Gastrocnemius medialis (tissue), 4 donors: Measurements from ENCODE around the gene ARHGEF19. TPM values are rescaled to one million over a fixed set of nuclear protein-coding genes. Genes with fewer than 3 reads are reported as not detected.

Experiments
- ATAC-seq, 2 donors: fragments of 150-250 bp; one replicate each; pipeline ENCODE4 v1.9.1; 2016
- DNase-seq, 2 donors: peaks; one replicate each; pipeline ENCODE4 v3.0.0-alpha.2; 2019
- H3K27ac ChIP-seq, 4 donors: fragments of 200-600 bp; sonication (generic); 1 replicate in 1 of 4; 2 replicates in 3 of 4; pipeline ENCODE4 v1.5.1; 2016 to 2018; ENCODE audit warnings: mild to moderate bottlenecking in 2 of 4, moderate library complexity in 1 of 4
- H3K27me3 ChIP-seq, 3 donors: fragments of 200-600 bp; sonication (generic) in 2 of 3; 1 replicate in 1 of 3; 2 replicates in 2 of 3; pipeline versions ENCODE4 v1.5.1 to v1.6.0; 2016 to 2019; ENCODE audit warnings: mild to moderate bottlenecking in 1 of 3, moderate library complexity in 1 of 3
- H3K36me3 ChIP-seq, 2 donors: fragments of 200-600 bp; sonication (generic) in 1 of 2; one replicate each; pipeline ENCODE4 v1.5.1; 2017 to 2018
- H3K4me1 ChIP-seq, 2 donors: fragments of 200-600 bp; sonication (generic) in 1 of 2; one replicate each; pipeline ENCODE4 v1.5.1; 2016 to 2017; ENCODE audit warnings: mild to moderate bottlenecking in 2 of 2
- H3K4me3 ChIP-seq, 4 donors: fragments of 200-600 bp; sonication (generic) in 3 of 4; 1 replicate in 1 of 4; 2 replicates in 3 of 4; pipeline ENCODE4 v1.5.1; 2016 to 2019; ENCODE audit warnings: mild to moderate bottlenecking in 2 of 4
- H3K9me3 ChIP-seq, 3 donors: fragments of 200-600 bp; sonication (generic) in 2 of 3; 1 replicate in 1 of 3; 2 replicates in 2 of 3; pipeline ENCODE4 v1.5.1; 2016 to 2019
- POLR2A ChIP-seq, 2 donors: fragments of 450-650 bp; IDR thresholded peaks; one replicate each; pipeline ENCODE4 v1.6.1; 2017; ENCODE audit warnings: antibody characterized with exemption in 2 of 2, mild to moderate bottlenecking in 2 of 2, moderate library complexity in 2 of 2
- in situ Hi-C, 4 donors: fragments of 200-750 bp; cut with MboI; loops; one replicate each; pipeline versions ENCODE4 v1.15.0 to v1.8.0; 2017; ENCODE audit warnings: low sequenced_read_pairs in 4 of 4
- intact Hi-C: fragments of 100-400 bp; cut with DNase I; formaldehyde crosslinking; loops from one replicate; pipeline ENCODE4 v1.15.1; 2023; ENCODE audit warnings: low total_unique reads
- total RNA-seq, 4 donors: library from RNA; depleted of rRNA; stranded (reverse); fragments of >200 nt; gene quantifications; one replicate each; pipeline versions ENCODE4 v1.1.0 to v1.2.3, GENCODE V29; 2016
- TF ChIP-seq, protein P1 (sequence below), 5 experiments: fragments of 450-650 bp in 3 of 5; fragments of 200-600 bp in 2 of 5; sonication (generic) in 2 of 5; IDR thresholded peaks in 4 of 5; conservative IDR thresholded peaks in 1 of 5; 1 replicate in 4 of 5; 2 replicates in 1 of 5; pipeline ENCODE4 v1.5.1; 2016 to 2019; ENCODE audit warnings: antibody characterized with exemption in 5 of 5, mild to moderate bottlenecking in 3 of 5, moderate library complexity in 3 of 5

The ARHGEF19 gene
- total RNA-seq, 4 donors from 2014 or later: 0.68 to 3.0 (median 2.3) TPM

- H3K4me3 ChIP-seq: peak overlapping the region; percentile 64 to 85 (median 70)
- in situ Hi-C loops (no loop called here), intact Hi-C loops (no loop called here)
- no peak for ATAC-seq
- peak overlapping the region; percentile 74 to 84 (median 80) for H3K27ac ChIP-seq
- H3K36me3 ChIP-seq: peaks cover 0 to 9% of the 10 kb centered on the region in 2 donors
- H3K9me3 ChIP-seq: no peaks in the 10 kb centered on the region
- H3K27me3 ChIP-seq: peaks cover 4 to 8% (median 5%) of the 10 kb centered on the region in 3 donors
- no peak for DNase-seq
- H3K4me1 ChIP-seq: peaks cover 22 to 49% of the 10 kb centered on the region in 2 donors
- TF ChIP-seq, protein P1, sequence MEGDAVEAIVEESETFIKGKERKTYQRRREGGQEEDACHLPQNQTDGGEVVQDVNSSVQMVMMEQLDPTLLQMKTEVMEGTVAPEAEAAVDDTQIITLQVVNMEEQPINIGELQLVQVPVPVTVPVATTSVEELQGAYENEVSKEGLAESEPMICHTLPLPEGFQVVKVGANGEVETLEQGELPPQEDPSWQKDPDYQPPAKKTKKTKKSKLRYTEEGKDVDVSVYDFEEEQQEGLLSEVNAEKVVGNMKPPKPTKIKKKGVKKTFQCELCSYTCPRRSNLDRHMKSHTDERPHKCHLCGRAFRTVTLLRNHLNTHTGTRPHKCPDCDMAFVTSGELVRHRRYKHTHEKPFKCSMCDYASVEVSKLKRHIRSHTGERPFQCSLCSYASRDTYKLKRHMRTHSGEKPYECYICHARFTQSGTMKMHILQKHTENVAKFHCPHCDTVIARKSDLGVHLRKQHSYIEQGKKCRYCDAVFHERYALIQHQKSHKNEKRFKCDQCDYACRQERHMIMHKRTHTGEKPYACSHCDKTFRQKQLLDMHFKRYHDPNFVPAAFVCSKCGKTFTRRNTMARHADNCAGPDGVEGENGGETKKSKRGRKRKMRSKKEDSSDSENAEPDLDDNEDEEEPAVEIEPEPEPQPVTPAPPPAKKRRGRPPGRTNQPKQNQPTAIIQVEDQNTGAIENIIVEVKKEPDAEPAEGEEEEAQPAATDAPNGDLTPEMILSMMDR (IDR thresholded peaks at IDR 0.05 in 4 of 5, conservative IDR thresholded peaks at IDR 0.05 in 1 of 5): no peak
- TF ChIP-seq POLR2A (IDR thresholded peaks at IDR 0.05): no peak
These were observed 59.1 kb downstream of the ARHGEF19 start for GRCh38 chr1:16153096-16153998.

GRCh38 chr1:16152481-16153087, 59.9 kb downstream of the ARHGEF19 start:
- Histone ChIP-seq H3K9me3 (no peaks in the 10 kb centered on the region), H3K4me3 (peak overlapping the region; percentile 64 to 85 (median 70)), H3K27ac (peak overlapping the region; percentile 74 to 84 (median 80)), H3K27me3 (peaks cover 6 to 8% (median 8%) of the 10 kb centered on the region in 3 donors), H3K4me1 (peaks cover 22 to 49% of the 10 kb centered on the region in 2 donors), H3K36me3 (peaks cover 0 to 13% of the 10 kb centered on the region in 2 donors)
- TF ChIP-seq, protein P1 (IDR thresholded peaks at IDR 0.05 in 4 of 5, conservative IDR thresholded peaks at IDR 0.05 in 1 of 5): no peak
- no peak for TF ChIP-seq POLR2A (IDR thresholded peaks at IDR 0.05)
- DNase-seq (no peak), ATAC-seq (no peak)
- in situ Hi-C loops: no loop called here
- intact Hi-C loops: no loop called here

GRCh38 chr1:16151995-16152384, 60.5 kb downstream of the ARHGEF19 start:
- Histone ChIP-seq H3K27ac (peak overlapping the region; percentile 37 to 84 (median 80)), H3K36me3 (peaks cover 0 to 13% of the 10 kb centered on the region in 2 donors), H3K4me3 (peak overlapping the region in 3 of 4 donors; percentile 1 to 64 (median 64)), H3K9me3 (no peaks in the 10 kb centered on the region), H3K27me3 (peaks cover 7 to 8% (median 8%) of the 10 kb centered on the region in 3 donors), H3K4me1 (peaks cover 26 to 52% of the 10 kb centered on the region in 2 donors)
- in situ Hi-C loops: no loop called here
- no peak for DNase-seq
- ATAC-seq: no peak
- intact Hi-C loops: no loop called here
- TF ChIP-seq POLR2A (IDR thresholded peaks at IDR 0.05): no peak
- TF ChIP-seq, protein P1 (IDR thresholded peaks at IDR 0.05 in 4 of 5, conservative IDR thresholded peaks at IDR 0.05 in 1 of 5): no peak

- no peak for DNase-seq
- peak in 1 of 2 donors; percentile 22 for ATAC-seq
- Histone ChIP-seq H3K9me3 (no peaks in the 10 kb centered on the region), H3K4me3 (peak overlapping the region in 1 of 4 donors; percentile 1), H3K36me3 (peaks cover 0 to 13% of the 10 kb centered on the region in 2 donors), H3K4me1 (peaks cover 32 to 56% of the 10 kb centered on the region in 2 donors), H3K27ac (peak overlapping the region; percentile 47 to 84 (median 80)), H3K27me3 (peaks cover 7 to 13% (median 8%) of the 10 kb centered on the region in 3 donors)
- TF ChIP-seq POLR2A (IDR thresholded peaks at IDR 0.05): no peak
- TF ChIP-seq, protein P1 (IDR thresholded peaks at IDR 0.05 in 4 of 5, conservative IDR thresholded peaks at IDR 0.05 in 1 of 5): no peak
- in situ Hi-C loops (no loop called here), intact Hi-C loops (no loop called here)
These were observed 61.1 kb downstream of the ARHGEF19 start for GRCh38 chr1:16151196-16151994.
